Measurements from ENCODE around the gene FAM13A.

DNA sequence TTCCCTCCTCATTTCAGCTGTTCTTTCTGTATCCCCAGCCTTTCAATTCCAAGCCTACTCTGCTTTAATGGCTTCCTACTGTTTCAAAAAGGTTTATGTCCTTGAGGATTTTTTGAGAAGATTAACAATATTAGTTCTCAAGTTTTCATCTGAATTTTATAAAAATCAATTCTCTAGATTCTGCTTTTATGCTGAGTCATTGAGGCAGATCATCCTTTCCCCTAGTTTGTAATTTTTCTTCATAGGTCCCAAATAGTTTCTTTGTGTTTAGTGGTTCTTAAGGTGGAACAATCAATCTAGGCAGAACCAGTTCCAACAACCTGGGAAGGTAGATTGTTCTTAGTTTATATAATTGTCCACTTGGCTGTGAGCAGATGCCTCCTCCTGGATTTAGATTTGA, 259.3 kb downstream of the FAM13A start:
- TF ChIP-seq POLR2A (IDR thresholded peaks at IDR 0.05; ENCODE audit: low read depth, low read length) (no peak), SMC3 (IDR thresholded peaks at IDR 0.05; ENCODE audit: low read depth, low read length) (no peak), RFX5 (IDR thresholded peaks at IDR 0.05; ENCODE audit: low read depth, low read length) (no peak)
- TF ChIP-seq, protein P1, sequence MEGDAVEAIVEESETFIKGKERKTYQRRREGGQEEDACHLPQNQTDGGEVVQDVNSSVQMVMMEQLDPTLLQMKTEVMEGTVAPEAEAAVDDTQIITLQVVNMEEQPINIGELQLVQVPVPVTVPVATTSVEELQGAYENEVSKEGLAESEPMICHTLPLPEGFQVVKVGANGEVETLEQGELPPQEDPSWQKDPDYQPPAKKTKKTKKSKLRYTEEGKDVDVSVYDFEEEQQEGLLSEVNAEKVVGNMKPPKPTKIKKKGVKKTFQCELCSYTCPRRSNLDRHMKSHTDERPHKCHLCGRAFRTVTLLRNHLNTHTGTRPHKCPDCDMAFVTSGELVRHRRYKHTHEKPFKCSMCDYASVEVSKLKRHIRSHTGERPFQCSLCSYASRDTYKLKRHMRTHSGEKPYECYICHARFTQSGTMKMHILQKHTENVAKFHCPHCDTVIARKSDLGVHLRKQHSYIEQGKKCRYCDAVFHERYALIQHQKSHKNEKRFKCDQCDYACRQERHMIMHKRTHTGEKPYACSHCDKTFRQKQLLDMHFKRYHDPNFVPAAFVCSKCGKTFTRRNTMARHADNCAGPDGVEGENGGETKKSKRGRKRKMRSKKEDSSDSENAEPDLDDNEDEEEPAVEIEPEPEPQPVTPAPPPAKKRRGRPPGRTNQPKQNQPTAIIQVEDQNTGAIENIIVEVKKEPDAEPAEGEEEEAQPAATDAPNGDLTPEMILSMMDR (conservative IDR thresholded peaks at IDR 0.05; ENCODE audit: low read depth, low read length): no peak

All from IMR-90 (cell line).